Activated T-cell treated with anti-CD3 and anti-CD28 coated beads, Interleukin-2, amount 50 U/mL, for 72 hours (primary cell): ENCODE measurements around the gene SVOP. TPM values are rescaled to one million over a fixed set of nuclear protein-coding genes. Genes with fewer than 3 reads are reported as not detected.
"Not testable (repeated sequence)": the region's sequence is repeated elsewhere in the genome, so short reads cannot be mapped to it uniquely, and the experiment has no call there.

ENCODE experiments used
- ATAC-seq, 2 donors: fragments of 150-1000 bp; cut with Tn5 transposase; replicated peaks in 1 of 2; 2 replicates each; pipeline ENCODE4 v1.10.0; 2021; ENCODE audit warnings: moderate library complexity in 2 of 2, mild to moderate bottlenecking in 1 of 2
- DNase-seq, 2 donors: peaks; one replicate each; pipeline ENCODE4 v3.0.0; 2021 to 2022; ENCODE audit warnings: mixed read lengths in 1 of 2
- H3K27ac Mint-ChIP-seq: one replicate; pipeline ENCODE4 v1.8.0; 2022; ENCODE audit warnings: mild to moderate bottlenecking, moderate library complexity, mixed read lengths
- H3K27me3 Mint-ChIP-seq: one replicate; pipeline ENCODE4 v1.8.0; 2022; ENCODE audit warnings: low read depth, mixed read lengths
- H3K36me3 Mint-ChIP-seq, 2 donors: one replicate each; pipeline ENCODE4 v1.8.0; 2022; ENCODE audit warnings: mixed read lengths in 2 of 2, mild to moderate bottlenecking in 1 of 2; ENCODE audit not compliant: insufficient read depth in 2 of 2
- H3K4me1 Mint-ChIP-seq: one replicate; pipeline ENCODE4 v1.8.0; 2022; ENCODE audit warnings: low read depth, mixed read lengths
- H3K4me3 Mint-ChIP-seq, 2 donors: one replicate each; pipeline ENCODE4 v1.8.0; 2022; ENCODE audit warnings: mild to moderate bottlenecking in 2 of 2, mixed read lengths in 2 of 2, moderate library complexity in 2 of 2
- H3K9me3 Mint-ChIP-seq, 2 donors: one replicate each; pipeline ENCODE4 v1.8.0; 2022; ENCODE audit warnings: mixed read lengths in 2 of 2
- total RNA-seq, 2 donors: library from RNA; stranded (reverse); gene quantifications; one replicate each; pipeline ENCODE4 v1.2.3, GENCODE V29; 2022

SVOP gene
- total RNA-seq, 2 donors from 2014 or later, result not detected

- H3K36me3 Mint-ChIP-seq, result no peaks in the 10 kb centered on the region
- no peak overlapping the region for H3K4me3 Mint-ChIP-seq
- H3K4me1 Mint-ChIP-seq, result no peaks in the 10 kb centered on the region
- H3K9me3 Mint-ChIP-seq, result no peaks in the 10 kb centered on the region
- DNase-seq, result no peak
- peak in 1 of 2 donors; percentile 25 for ATAC-seq
- no peaks in the 10 kb centered on the region for H3K27me3 Mint-ChIP-seq
- no peak overlapping the region for H3K27ac Mint-ChIP-seq
These were observed 145.0 kb downstream of the SVOP start for GRCh38 chr12:108875682-108876361.

- Mint-ChIP-seq H3K9me3 (no peaks in the 10 kb centered on the region), H3K27me3 (no peaks in the 10 kb centered on the region), H3K4me1 (no peaks in the 10 kb centered on the region), H3K27ac (no peak overlapping the region), H3K36me3 (no peaks in the 10 kb centered on the region), H3K4me3 (no peak overlapping the region)
- ATAC-seq, result no peak
- DNase-seq, result no peak
These were observed 145.6 kb downstream of the SVOP start for GRCh38 chr12:108875280-108875679.

DNA sequence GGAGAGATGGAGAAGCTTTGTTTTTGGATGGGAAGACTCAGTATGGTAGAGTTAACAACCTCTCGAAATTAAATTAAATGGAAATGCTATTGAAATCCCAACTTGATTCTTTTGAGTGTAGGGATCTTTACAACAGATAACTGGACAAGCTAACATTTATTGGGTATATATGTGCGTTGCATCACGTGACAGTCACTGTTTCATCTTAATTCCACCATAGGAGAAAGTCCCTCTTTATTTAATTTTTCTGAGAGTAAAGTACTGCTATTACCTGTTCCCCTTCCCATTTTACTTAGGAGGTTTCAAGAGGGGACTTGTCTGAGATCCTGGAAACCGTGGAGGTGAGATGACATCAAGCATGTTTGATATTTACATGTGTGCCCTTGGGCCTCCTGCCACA lies 152.1 kb downstream of the SVOP start:
- no peak overlapping the region for H3K4me3 Mint-ChIP-seq
- no peaks in the 10 kb centered on the region for H3K9me3 Mint-ChIP-seq
- ATAC-seq, result no peak
- H3K4me1 Mint-ChIP-seq, result no peaks in the 10 kb centered on the region
- H3K36me3 Mint-ChIP-seq, result no peaks in the 10 kb centered on the region
- no peaks in the 10 kb centered on the region for H3K27me3 Mint-ChIP-seq
- DNase-seq, result no peak
- no peak overlapping the region for H3K27ac Mint-ChIP-seq

DNA sequence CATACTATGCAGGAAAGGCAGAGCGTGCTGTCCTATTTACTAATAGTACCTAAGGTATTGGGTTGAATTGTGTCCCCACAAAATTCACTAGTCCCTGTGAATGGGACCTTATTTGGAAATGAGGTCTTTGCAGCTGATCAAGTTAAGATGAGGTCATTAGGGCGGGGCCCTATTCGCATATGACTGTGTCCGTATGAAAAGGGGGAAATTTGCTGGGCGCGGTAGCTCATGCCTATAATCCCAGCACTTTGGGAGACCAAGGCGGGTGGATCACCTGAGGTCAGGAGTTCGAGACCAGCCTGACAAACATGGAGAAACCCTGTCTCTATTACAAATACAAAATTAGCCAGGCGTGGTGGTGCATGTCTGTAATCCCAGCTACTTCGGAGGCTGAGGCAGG lies 154.8 kb downstream of the SVOP start:
- not testable (repeated sequence) for ATAC-seq, DNase-seq, H3K4me3 Mint-ChIP-seq, H3K4me1 Mint-ChIP-seq, H3K9me3 Mint-ChIP-seq, H3K36me3 Mint-ChIP-seq, H3K27me3 Mint-ChIP-seq, H3K27ac Mint-ChIP-seq

- H3K9me3 Mint-ChIP-seq, result no peaks in the 10 kb centered on the region
- DNase-seq (no peak), ATAC-seq (no peak)
- H3K27me3 Mint-ChIP-seq, result no peaks in the 10 kb centered on the region
- no peaks in the 10 kb centered on the region for H3K4me1 Mint-ChIP-seq
- H3K36me3 Mint-ChIP-seq, result no peaks in the 10 kb centered on the region
- no peak overlapping the region for H3K27ac Mint-ChIP-seq
- H3K4me3 Mint-ChIP-seq, result no peak overlapping the region
These were observed 155.7 kb downstream of the SVOP start for GRCh38 chr12:108865169-108865568.

- Mint-ChIP-seq H3K9me3 (no peaks in the 10 kb centered on the region), H3K27me3 (peaks cover 6% of the 10 kb centered on the region), H3K4me1 (peaks cover 18% of the 10 kb centered on the region), H3K27ac (no peak overlapping the region), H3K36me3 (peaks cover 0 to 2% of the 10 kb centered on the region in 2 donors), H3K4me3 (no peak overlapping the region)
- DNase-seq (no peak), ATAC-seq (no peak)
These were observed 158.3 kb downstream of the SVOP start for GRCh38 chr12:108862588-108862959.

GRCh38 chr12:108861878-108862587 lies 158.8 kb downstream of the SVOP start:
- ATAC-seq, result no peak
- no peak for DNase-seq
- Mint-ChIP-seq H3K27me3 (peaks cover 6% of the 10 kb centered on the region), H3K4me1 (peaks cover 18% of the 10 kb centered on the region), H3K9me3 (no peaks in the 10 kb centered on the region), H3K27ac (no peak overlapping the region), H3K36me3 (peaks cover 0 to 2% of the 10 kb centered on the region in 2 donors), H3K4me3 (no peak overlapping the region)

DNA sequence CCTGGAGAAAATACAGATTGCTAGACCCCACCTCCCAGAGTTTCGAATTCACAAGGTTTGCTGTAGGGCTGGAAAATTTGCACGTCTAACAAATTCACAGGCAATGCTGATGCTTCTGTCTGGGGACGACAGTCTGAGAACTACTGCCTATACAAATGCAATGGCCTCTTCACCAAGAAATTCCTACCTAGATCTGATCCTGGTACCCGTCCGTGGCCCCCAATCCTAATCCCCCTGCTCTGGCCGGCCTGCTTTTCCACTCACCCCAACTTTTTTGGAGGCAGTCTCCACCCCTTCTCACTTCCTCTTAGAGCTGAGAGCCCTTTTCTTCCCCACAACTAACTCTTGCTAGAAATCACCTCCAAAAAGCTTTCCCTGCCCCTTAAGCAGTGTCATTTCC lies 160.4 kb downstream of the SVOP start:
- Mint-ChIP-seq H3K9me3 (no peaks in the 10 kb centered on the region), H3K4me3 (no peak overlapping the region), H3K27me3 (peaks cover 6% of the 10 kb centered on the region), H3K36me3 (peaks cover 0 to 6% of the 10 kb centered on the region in 2 donors), H3K4me1 (peaks cover 33% of the 10 kb centered on the region), H3K27ac (no peak overlapping the region)
- ATAC-seq (no peak), DNase-seq (no peak)

DNA sequence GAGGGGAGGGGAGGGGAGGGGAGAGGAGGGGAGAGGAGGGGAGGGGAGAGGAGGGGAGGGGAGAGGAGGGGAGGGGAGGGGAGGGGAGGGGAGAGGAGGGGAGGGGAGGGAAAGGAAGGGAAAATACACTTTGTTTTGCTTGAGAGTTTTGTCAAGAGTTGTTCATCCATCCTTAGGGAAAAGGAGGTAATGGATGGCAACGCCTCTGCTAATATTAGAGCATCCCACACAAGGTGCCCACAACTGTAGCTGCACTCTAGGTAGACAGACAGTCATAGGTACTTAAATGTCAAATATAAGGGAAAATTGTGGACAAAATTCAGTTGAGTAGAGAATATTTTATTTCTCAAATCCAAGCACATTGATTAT lies 161.0 kb downstream of the SVOP start:
- Mint-ChIP-seq H3K27ac (no peak overlapping the region), H3K9me3 (peaks cover 0 to 4% of the 10 kb centered on the region in 2 donors), H3K4me1 (peaks cover 37% of the 10 kb centered on the region), H3K4me3 (no peak overlapping the region), H3K27me3 (peaks cover 6% of the 10 kb centered on the region), H3K36me3 (peaks cover 0 to 10% of the 10 kb centered on the region in 2 donors)
- no peak for ATAC-seq
- no peak for DNase-seq

- not testable (repeated sequence) for H3K9me3 Mint-ChIP-seq, H3K27me3 Mint-ChIP-seq, H3K27ac Mint-ChIP-seq, ATAC-seq, DNase-seq
- Mint-ChIP-seq H3K36me3 (peaks cover 3 to 11% of the 10 kb centered on the region in 2 donors), H3K4me1 (peaks cover 43% of the 10 kb centered on the region), H3K4me3 (peak overlapping the region; percentile 87 to 92)
These were observed 161.5 kb downstream of the SVOP start for GRCh38 chr12:108859141-108859922.

DNA sequence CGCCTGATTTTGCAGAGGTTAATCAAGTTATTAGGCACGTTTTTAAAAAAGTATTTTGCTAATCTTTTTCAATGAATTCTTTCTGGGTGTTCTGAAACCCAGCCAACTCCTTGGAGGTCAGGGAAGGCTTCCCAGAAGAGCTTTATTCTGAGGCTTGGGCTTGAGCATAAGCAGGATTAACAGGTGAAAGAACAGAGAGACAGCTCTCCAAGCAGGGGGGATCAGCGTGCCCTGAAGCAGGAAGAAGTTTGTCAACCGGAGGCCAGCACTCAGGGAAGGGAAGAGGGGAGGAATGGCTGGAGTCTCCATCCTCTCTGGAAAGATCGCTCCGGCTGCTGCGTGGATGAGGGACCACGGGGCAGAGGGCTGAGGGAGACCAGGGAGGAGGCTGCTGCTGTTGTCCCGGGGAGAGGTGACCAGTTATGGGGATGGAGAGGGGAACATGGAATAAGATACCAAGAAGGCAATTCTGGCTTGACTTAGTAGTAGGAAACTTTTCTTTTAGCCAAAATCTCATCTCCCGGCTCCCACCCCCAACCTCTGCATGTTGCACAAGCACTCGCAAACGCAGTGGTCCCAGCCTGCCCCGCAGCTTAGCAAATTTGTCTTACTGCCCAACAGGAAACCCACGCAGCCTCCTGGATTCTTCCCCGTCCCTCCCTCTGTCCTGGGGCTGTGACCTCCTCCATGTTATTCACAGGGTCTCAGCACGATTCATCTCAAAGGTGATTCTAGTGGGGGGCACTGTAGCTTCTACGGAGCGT lies 162.4 kb downstream of the SVOP start:
- Mint-ChIP-seq H3K27ac (peak overlapping the region; percentile 85), H3K27me3 (peaks cover 6% of the 10 kb centered on the region), H3K9me3 (peaks cover 0 to 4% of the 10 kb centered on the region in 2 donors), H3K4me3 (peak overlapping the region; percentile 87 to 92), H3K4me1 (peaks cover 48% of the 10 kb centered on the region), H3K36me3 (peaks cover 3 to 13% of the 10 kb centered on the region in 2 donors)
- ATAC-seq (no peak), DNase-seq (no peak)
